Hepatocyte (in vitro differentiated cells): ENCODE measurements around the gene KCNH6. TPM values are rescaled to one million over a fixed set of nuclear protein-coding genes. Genes with fewer than 3 reads are reported as not detected.

ENCODE experiments used
- DNase-seq: peaks from one replicate; pipeline ENCODE4 v3.0.0-alpha.2; 2016; ENCODE audit warnings: low spot score
- H2AFZ ChIP-seq: fragments of 200-600 bp; sonication (generic); 2 replicates; pipeline ENCODE4 v1.6.0; 2016; ENCODE audit warnings: antibody characterized with exemption, mild to moderate bottlenecking
- H3K27ac ChIP-seq: fragments of 200-600 bp; sonication (generic); 2 replicates; pipeline ENCODE4 v1.5.1; 2016; ENCODE audit warnings: mild to moderate bottlenecking
- H3K27me3 ChIP-seq: fragments of 200-600 bp; sonication (generic); 2 replicates; pipeline ENCODE4 v1.6.1; 2016
- H3K36me3 ChIP-seq: fragments of 200-600 bp; sonication (generic); replicated peaks from 2 replicates; pipeline ENCODE4 v1.5.1; 2016; ENCODE audit warnings: low read depth; ENCODE audit not compliant: insufficient read depth
- H3K4me1 ChIP-seq: fragments of 200-600 bp; sonication (generic); 2 replicates; pipeline ENCODE4 v1.5.1; 2016; ENCODE audit warnings: mild to moderate bottlenecking, moderate library complexity; ENCODE audit not compliant: insufficient read depth
- H3K4me2 ChIP-seq: fragments of 200-600 bp; sonication (generic); 2 replicates; pipeline ENCODE4 v1.6.0; 2016
- H3K4me3 ChIP-seq: fragments of 200-600 bp; sonication (generic); 2 replicates; pipeline ENCODE4 v1.5.1; 2016; ENCODE audit warnings: mild to moderate bottlenecking
- H3K79me2 ChIP-seq: fragments of 200-600 bp; sonication (generic); 2 replicates; pipeline ENCODE4 v1.6.0; 2017; ENCODE audit warnings: mild to moderate bottlenecking
- H3K9me2 ChIP-seq: fragments of 200-600 bp; sonication (generic); replicated peaks from 2 replicates; pipeline ENCODE4 v1.6.0; 2017; ENCODE audit warnings: mild to moderate bottlenecking; ENCODE audit not compliant: insufficient read depth
- H3K9me3 ChIP-seq: fragments of 200-600 bp; sonication (generic); 2 replicates; pipeline ENCODE4 v1.5.1; 2016; ENCODE audit warnings: low read depth, mild to moderate bottlenecking
- H4K20me1 ChIP-seq: fragments of 200-600 bp; sonication (generic); 2 replicates; pipeline ENCODE4 v1.6.0; 2016; ENCODE audit warnings: mild to moderate bottlenecking; ENCODE audit not compliant: insufficient read depth, poor library complexity, severe bottlenecking
- CTCF ChIP-seq: fragments of 200-600 bp; sonication (generic); IDR thresholded peaks from 2 replicates; pipeline ENCODE4 v1.5.1; 2016; ENCODE audit warnings: antibody characterized with exemption, mild to moderate bottlenecking; ENCODE audit not compliant: poor library complexity
- EZH2 ChIP-seq: fragments of 200-600 bp; sonication (generic); IDR thresholded peaks from 2 replicates; pipeline ENCODE4 v1.6.1; 2016; ENCODE audit warnings: antibody characterized with exemption, mild to moderate bottlenecking, borderline replicate concordance
- EZH2phosphoT487 ChIP-seq: fragments of 200-600 bp; sonication (generic); IDR thresholded peaks from one replicate; pipeline ENCODE4 v1.6.1; 2018; ENCODE audit warnings: antibody characterized with exemption, mild to moderate bottlenecking, low read depth, moderate library complexity; ENCODE audit not compliant: unreplicated experiment, severe bottlenecking
- WGBS: methylation state at CpG from one replicate; pipeline ENCODE4 v1.1.6; 2016; ENCODE audit warnings: low lambda C conversion rate; ENCODE audit errors: missing lambda C conversion rate; 5-methylcytosine and 5-hydroxymethylcytosine counted together
- polyA plus RNA-seq: library from polyadenylated mRNA; unstranded; fragments of >200 nt; fragmentation: Nextera tagmentation; extraction: Ambion mirVana; gene quantifications from 2 replicates; pipeline ENCODE4 v1.2.1, GENCODE V29; 2016
- total RNA-seq: library from RNA; depleted of rRNA; stranded (reverse); fragments of >200 nt; gene quantifications from 2 replicates; pipeline ENCODE4 v1.2.3, GENCODE V29; 2014

KCNH6 gene
- total and polyA plus RNA-seq, 2 experiments from 2014 or later: 0.33 TPM; not detected in 1

GRCh38 chr17:63519116-63519881, 3.9 kb upstream of the KCNH6 start:
- Histone ChIP-seq H3K36me3 (no peaks in the 10 kb centered on the region), H3K9me2 (no peaks in the 10 kb centered on the region), H3K27me3 (peaks cover 13% of the 10 kb centered on the region), H3K4me3 (no peak overlapping the region), H3K4me1 (peaks cover 3% of the 10 kb centered on the region), H4K20me1 (no peaks in the 10 kb centered on the region), H3K79me2 (no peaks in the 10 kb centered on the region), H3K27ac (peak overlapping the region; percentile 25), H3K4me2 (no peak overlapping the region), H3K9me3 (no peaks in the 10 kb centered on the region), H2AFZ (no peak overlapping the region)
- DNase-seq: no peak
- 71% methylated on average over 1 of the region's 1 CpG for WGBS
- TF ChIP-seq EZH2phosphoT487 (no peak), EZH2 (no peak), CTCF (no peak)

GRCh38 chr17:63519972-63520882, 2.9 kb upstream of the KCNH6 start:
- peaks cover 16% of the 10 kb centered on the region for H3K27me3 ChIP-seq
- peaks cover 3% of the 10 kb centered on the region for H3K4me1 ChIP-seq
- H3K79me2 ChIP-seq: no peaks in the 10 kb centered on the region
- H3K4me2 ChIP-seq: peak overlapping the region; percentile 24
- peak overlapping the region; percentile 25 for H3K27ac ChIP-seq
- H3K9me3 ChIP-seq: no peaks in the 10 kb centered on the region
- H3K36me3 ChIP-seq: no peaks in the 10 kb centered on the region
- no peaks in the 10 kb centered on the region for H4K20me1 ChIP-seq
- 42% methylated on average over 5 of the region's 5 CpGs for WGBS
- H2AFZ ChIP-seq: no peak overlapping the region
- TF ChIP-seq EZH2: no peak
- no peak for TF ChIP-seq EZH2phosphoT487
- no peak for TF ChIP-seq CTCF
- no peak overlapping the region for H3K4me3 ChIP-seq
- H3K9me2 ChIP-seq: no peaks in the 10 kb centered on the region
- DNase-seq: peak; percentile 78

GRCh38 chr17:63524051-63524450, 893 bp downstream of the KCNH6 start:
- no peaks in the 10 kb centered on the region for H3K79me2 ChIP-seq
- TF ChIP-seq CTCF (no peak), EZH2 (no peak), EZH2phosphoT487 (no peak)
- no peak overlapping the region for H3K27ac ChIP-seq
- WGBS: 97% methylated on average over 14 of the region's 14 CpGs
- H2AFZ ChIP-seq: no peak overlapping the region
- H3K4me2 ChIP-seq: no peak overlapping the region
- DNase-seq: no peak
- H3K4me3 ChIP-seq: no peak overlapping the region
- no peaks in the 10 kb centered on the region for H3K9me2 ChIP-seq
- peaks cover 3% of the 10 kb centered on the region for H3K4me1 ChIP-seq
- H3K36me3 ChIP-seq: no peaks in the 10 kb centered on the region
- no peaks in the 10 kb centered on the region for H4K20me1 ChIP-seq
- H3K27me3 ChIP-seq: peaks cover 22% of the 10 kb centered on the region
- H3K9me3 ChIP-seq: no peaks in the 10 kb centered on the region
